Activated CD8-positive, alpha-beta memory T cell treated with anti-CD3 and anti-CD28 coated beads, Interleukin-2, amount 10 ng/mL, durations not matched to agents 7 days and 5 days (primary cell): Measurements from ENCODE around the gene C9orf72. TPM values are rescaled to one million over a fixed set of nuclear protein-coding genes. Genes with fewer than 3 reads are reported as not detected.
"Not testable (repeated sequence)": the region's sequence is repeated elsewhere in the genome, so short reads cannot be mapped to it uniquely, and the experiment has no call there.

Experiments
- ATAC-seq: fragments of 150-1000 bp; cut with Tn5 transposase; one replicate; pipeline ENCODE4 v1.10.0; 2021; ENCODE audit warnings: moderate library complexity
- CTCF ChIA-PET: fragments of 350-600 bp; sonication (Branson Sonifier 250); formaldehyde crosslinking; loops from one replicate; lab custom pipeline; 2021; ENCODE audit warnings: antibody characterized with exemption; lab: Charles Lee
- DNase-seq: peaks from one replicate; pipeline ENCODE4 v3.0.0-alpha.2; 2020
- H3K27ac Mint-ChIP-seq: one replicate; pipeline ENCODE4 v1.8.0; 2021; ENCODE audit warnings: mild to moderate bottlenecking, mixed read lengths
- H3K27me3 Mint-ChIP-seq: one replicate; pipeline ENCODE4 v1.8.0; 2021; ENCODE audit warnings: mixed read lengths
- H3K36me3 Mint-ChIP-seq: one replicate; pipeline ENCODE4 v1.8.0; 2021; ENCODE audit warnings: mild to moderate bottlenecking, mixed read lengths
- H3K4me1 Mint-ChIP-seq: one replicate; pipeline ENCODE4 v1.8.0; 2021; ENCODE audit warnings: mixed read lengths
- H3K4me3 Mint-ChIP-seq: one replicate; pipeline ENCODE4 v1.8.0; 2021; ENCODE audit warnings: mild to moderate bottlenecking, moderate library complexity, mixed read lengths
- H3K9me3 Mint-ChIP-seq: one replicate; pipeline ENCODE4 v1.8.0; 2022; ENCODE audit warnings: low read depth, mixed read lengths
- total RNA-seq, 2 experiments: library from RNA; stranded (reverse); gene quantifications; one replicate each; pipeline ENCODE4 v1.2.3, GENCODE V29; 2021

The C9orf72 gene
- total RNA-seq, 2 experiments from 2014 or later, result 3.6 to 7.0 TPM

DNA sequence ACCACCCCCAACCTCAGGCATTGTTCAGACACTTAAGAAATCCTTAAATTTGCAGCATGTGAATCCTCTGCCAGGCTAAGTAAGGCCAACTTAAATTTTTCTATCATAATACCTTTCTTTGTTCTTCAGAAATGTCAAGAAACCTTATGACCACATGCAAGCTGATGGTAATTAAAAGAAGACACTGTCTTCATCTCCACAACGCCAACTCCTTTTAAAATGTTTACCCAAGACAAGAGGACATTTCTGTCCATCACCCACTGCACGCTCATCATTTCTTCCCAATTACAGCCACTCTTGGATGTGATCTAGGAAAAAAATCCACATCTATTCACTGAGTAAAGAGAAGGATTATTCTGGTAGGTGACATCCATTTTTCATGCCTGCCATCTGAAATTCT lies 55.3 kb downstream of the C9orf72 start:
- H3K27ac Mint-ChIP-seq, result no peak overlapping the region
- H3K9me3 Mint-ChIP-seq, result no peaks in the 10 kb centered on the region
- H3K36me3 Mint-ChIP-seq, result no peaks in the 10 kb centered on the region
- H3K4me1 Mint-ChIP-seq, result no peaks in the 10 kb centered on the region
- no peaks in the 10 kb centered on the region for H3K27me3 Mint-ChIP-seq
- ATAC-seq, result no peak
- no peak overlapping the region for H3K4me3 Mint-ChIP-seq
- CTCF ChIA-PET, result no interaction called here
- no peak for DNase-seq

- CTCF ChIA-PET, result no interaction called here
- Mint-ChIP-seq H3K36me3 (no peaks in the 10 kb centered on the region), H3K4me1 (no peaks in the 10 kb centered on the region), H3K4me3 (no peak overlapping the region), H3K9me3 (no peaks in the 10 kb centered on the region), H3K27ac (no peak overlapping the region), H3K27me3 (peaks cover 4% of the 10 kb centered on the region)
- DNase-seq (no peak), ATAC-seq (no peak)
Observed at GRCh38 chr9:27514551-27514950, 58.7 kb downstream of the C9orf72 start.

GRCh38 chr9:27511771-27512170 lies 61.5 kb downstream of the C9orf72 start:
- H3K36me3 Mint-ChIP-seq, result no peaks in the 10 kb centered on the region
- H3K27me3 Mint-ChIP-seq, result peaks cover 4% of the 10 kb centered on the region
- no peak overlapping the region for H3K27ac Mint-ChIP-seq
- DNase-seq, result no peak
- no peak for ATAC-seq
- CTCF ChIA-PET, result interaction anchor here (1.0 kb wide), 1 partner anchor 18 kb away, joined by 3 read pairs; the partner anchor contains the start of gene MOB3B
- H3K4me3 Mint-ChIP-seq, result no peak overlapping the region
- H3K4me1 Mint-ChIP-seq, result no peaks in the 10 kb centered on the region
- H3K9me3 Mint-ChIP-seq, result peaks cover 3% of the 10 kb centered on the region

DNA sequence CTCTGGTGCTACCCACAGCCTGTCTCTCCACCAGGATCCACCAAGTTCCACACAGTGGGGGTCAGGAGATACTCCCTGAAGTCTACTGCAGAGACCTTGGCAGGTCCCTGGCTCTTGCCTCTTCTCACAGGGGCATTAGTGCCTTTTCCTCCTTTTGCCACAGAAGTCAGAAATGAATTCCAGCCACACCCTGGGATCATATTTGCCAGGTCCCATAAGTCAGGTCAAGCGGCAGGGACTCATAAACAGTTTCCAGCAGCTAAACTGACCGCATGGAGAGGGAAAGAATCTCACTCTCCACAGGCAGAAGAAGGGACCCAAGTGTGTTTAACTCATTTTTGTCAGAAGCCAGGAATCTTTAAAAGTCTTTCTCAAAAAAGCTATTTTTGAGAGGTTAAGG lies 62.5 kb downstream of the C9orf72 start:
- CTCF ChIA-PET, result no interaction called here
- no peak overlapping the region for H3K27ac Mint-ChIP-seq
- no peaks in the 10 kb centered on the region for H3K4me1 Mint-ChIP-seq
- no peak for ATAC-seq
- no peak overlapping the region for H3K4me3 Mint-ChIP-seq
- H3K9me3 Mint-ChIP-seq, result peaks cover 3% of the 10 kb centered on the region
- H3K36me3 Mint-ChIP-seq, result no peaks in the 10 kb centered on the region
- peaks cover 4% of the 10 kb centered on the region for H3K27me3 Mint-ChIP-seq
- DNase-seq, result no peak

DNA sequence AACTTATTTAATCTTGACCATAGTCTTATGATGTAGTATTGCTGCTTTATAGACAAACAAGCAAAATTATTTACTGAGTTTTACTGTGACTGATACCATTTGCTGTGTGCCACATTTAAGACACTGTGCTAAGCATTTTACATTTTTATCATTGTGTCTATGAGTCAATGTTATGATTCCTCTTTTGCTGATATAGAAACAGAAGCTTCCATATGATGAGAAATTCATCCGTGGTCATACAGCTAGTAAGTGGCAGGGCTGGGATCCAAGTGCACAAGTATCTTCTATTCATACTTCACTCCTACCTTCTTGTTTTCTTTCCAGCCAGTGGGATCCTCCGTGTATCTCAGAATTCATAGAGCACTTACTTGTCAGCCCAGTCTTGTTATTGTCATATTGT lies 66.3 kb downstream of the C9orf72 start:
- H3K9me3 Mint-ChIP-seq, result peaks cover 3% of the 10 kb centered on the region
- H3K36me3 Mint-ChIP-seq, result no peaks in the 10 kb centered on the region
- ATAC-seq (no peak), DNase-seq (no peak)
- H3K27me3 Mint-ChIP-seq, result peaks cover 5% of the 10 kb centered on the region
- no peak overlapping the region for H3K27ac Mint-ChIP-seq
- CTCF ChIA-PET, result interaction anchor here (1.5 kb wide), 1 partner anchor 23 kb away, joined by 3 read pairs; the partner anchor contains the start of gene MOB3B
- no peaks in the 10 kb centered on the region for H3K4me1 Mint-ChIP-seq
- no peak overlapping the region for H3K4me3 Mint-ChIP-seq

DNA sequence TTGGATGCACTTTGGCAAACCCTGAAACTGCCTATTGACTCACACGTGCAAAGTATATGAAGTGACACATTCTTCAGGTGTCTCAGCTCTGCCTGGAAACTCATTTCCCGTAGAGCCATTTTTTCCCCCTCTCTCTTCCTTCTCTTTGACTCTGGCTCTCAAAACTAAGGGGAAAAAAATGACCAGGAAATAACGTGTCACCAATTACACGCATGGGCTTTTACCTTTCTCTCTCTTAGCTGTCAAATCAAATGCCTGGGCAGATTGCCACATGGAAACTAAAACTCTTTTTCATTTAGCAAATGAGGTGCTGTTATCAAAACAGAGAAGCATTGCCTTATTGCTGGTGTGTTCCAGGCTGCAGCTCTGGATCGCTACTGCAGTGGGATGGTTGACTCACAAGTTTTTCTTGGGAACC lies 67.5 kb downstream of the C9orf72 start:
- DNase-seq (no peak), ATAC-seq (no peak)
- Mint-ChIP-seq H3K36me3 (no peaks in the 10 kb centered on the region), H3K27me3 (peaks cover 11% of the 10 kb centered on the region), H3K4me3 (no peak overlapping the region), H3K9me3 (peaks cover 3% of the 10 kb centered on the region), H3K27ac (no peak overlapping the region), H3K4me1 (peaks cover 1% of the 10 kb centered on the region)
- CTCF ChIA-PET, result no interaction called here

GRCh38 chr9:27504259-27504658 lies 69.0 kb downstream of the C9orf72 start:
- Mint-ChIP-seq H3K4me3 (no peak overlapping the region), H3K27me3 (peaks cover 9% of the 10 kb centered on the region), H3K27ac (no peak overlapping the region), H3K36me3 (no peaks in the 10 kb centered on the region), H3K9me3 (peaks cover 3% of the 10 kb centered on the region), H3K4me1 (peaks cover 9% of the 10 kb centered on the region)
- CTCF ChIA-PET, result no interaction called here
- no peak for DNase-seq
- ATAC-seq, result no peak

DNA sequence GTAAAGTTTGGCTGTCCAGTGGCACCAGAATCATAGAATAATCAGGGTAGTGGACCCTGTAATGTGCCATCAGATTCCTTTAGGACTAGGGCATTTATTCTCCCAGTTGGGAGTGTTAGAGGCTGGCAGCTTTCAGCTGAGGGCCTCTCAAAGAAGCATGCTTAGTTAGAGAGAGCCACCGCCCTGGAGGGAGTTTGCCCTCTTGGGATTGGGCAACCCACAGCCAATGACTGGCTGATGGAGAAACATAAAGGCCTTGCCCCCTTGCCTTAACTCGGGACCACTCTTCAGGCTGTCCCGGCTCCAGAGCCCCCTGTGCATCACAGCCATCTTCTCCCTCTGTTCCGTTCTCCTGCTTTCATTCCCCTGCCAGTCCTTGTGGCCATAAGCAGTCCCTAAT lies 69.7 kb downstream of the C9orf72 start:
- Mint-ChIP-seq H3K4me3 (no peak overlapping the region), H3K27ac (no peak overlapping the region), H3K9me3 (peaks cover 3% of the 10 kb centered on the region), H3K27me3 (peaks cover 9% of the 10 kb centered on the region), H3K4me1 (peaks cover 11% of the 10 kb centered on the region), H3K36me3 (no peaks in the 10 kb centered on the region)
- DNase-seq (no peak), ATAC-seq (no peak)
- CTCF ChIA-PET, result no interaction called here

DNA sequence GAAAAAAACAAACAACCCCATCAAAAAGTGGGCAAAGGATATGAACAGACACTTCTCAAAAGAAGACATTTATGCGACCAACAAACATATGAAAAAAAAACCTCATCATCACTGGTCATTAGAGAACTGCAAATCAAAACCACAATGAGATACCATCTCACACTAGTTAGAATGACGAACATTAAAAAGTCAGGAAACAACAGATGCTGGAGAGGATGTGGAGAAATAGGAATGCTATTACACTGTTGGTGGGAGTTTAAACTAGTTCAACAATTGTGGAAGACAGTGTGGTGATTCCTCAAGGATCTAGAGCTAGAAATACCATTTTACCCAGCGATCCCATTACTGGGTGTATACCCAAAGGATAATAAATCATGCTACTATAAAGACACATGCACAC lies 72.4 kb downstream of the C9orf72 start:
- ATAC-seq, DNase-seq, H3K9me3 Mint-ChIP-seq, H3K4me3 Mint-ChIP-seq, H3K36me3 Mint-ChIP-seq, CTCF ChIA-PET, H3K27ac Mint-ChIP-seq: not testable (repeated sequence)
- Mint-ChIP-seq H3K4me1 (peaks cover 11% of the 10 kb centered on the region), H3K27me3 (peaks cover 12% of the 10 kb centered on the region)

DNA sequence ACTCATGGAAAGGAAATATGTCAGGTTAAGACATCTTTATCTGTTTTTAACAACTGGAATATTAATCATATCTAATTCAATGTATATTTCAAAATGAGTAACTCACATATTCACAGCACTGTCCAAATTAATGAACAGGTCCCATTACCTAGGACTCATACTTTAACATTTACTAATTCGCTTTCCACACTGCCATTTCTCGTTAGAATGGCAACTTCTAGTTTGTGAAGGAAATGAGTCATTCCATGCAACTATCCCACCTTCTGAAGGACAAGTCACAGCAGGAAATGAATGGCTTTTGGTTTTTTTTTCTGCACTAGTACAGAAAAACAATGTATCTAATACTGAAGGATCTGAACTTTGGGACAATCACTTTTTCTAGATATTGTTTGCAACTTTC lies 73.8 kb downstream of the C9orf72 start:
- ATAC-seq (peak; percentile 67), DNase-seq (no peak)
- Mint-ChIP-seq H3K27ac (no peak overlapping the region), H3K4me1 (peaks cover 11% of the 10 kb centered on the region), H3K9me3 (no peaks in the 10 kb centered on the region), H3K4me3 (no peak overlapping the region), H3K36me3 (no peaks in the 10 kb centered on the region), H3K27me3 (peaks cover 12% of the 10 kb centered on the region)
- CTCF ChIA-PET, result no interaction called here

DNA sequence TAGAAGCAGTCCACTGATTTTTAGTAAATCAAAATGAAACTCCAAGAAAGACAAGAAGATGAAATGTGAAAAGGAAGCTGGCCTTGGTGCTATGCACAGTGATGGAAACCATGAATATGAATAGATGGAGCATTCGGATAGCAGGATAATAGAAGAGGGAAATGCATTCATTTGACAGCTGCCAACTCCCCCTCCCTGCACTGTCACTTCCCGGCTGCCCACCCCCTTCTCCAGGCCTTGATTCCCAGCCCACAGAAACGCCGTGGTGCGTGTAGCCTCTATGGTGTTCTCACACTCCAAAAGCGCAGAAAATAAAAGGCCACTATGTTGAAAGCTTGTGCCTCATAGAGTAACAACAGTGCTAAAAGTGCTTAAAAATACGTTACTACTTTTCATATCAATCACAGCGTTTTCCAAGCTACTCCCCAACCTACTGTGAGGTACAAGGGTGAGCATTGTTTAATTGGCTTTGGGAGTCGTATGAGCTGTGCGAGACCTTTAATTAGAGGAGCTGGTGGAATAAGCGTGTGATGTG lies 75.3 kb downstream of the C9orf72 start:
- ATAC-seq (no peak), DNase-seq (no peak)
- CTCF ChIA-PET, result interaction anchor here (1.5 kb wide), 2 partner anchors 13 to 33 kb away, joined by 3 to 5 read pairs; no protein-coding TSS in a partner anchor
- Mint-ChIP-seq H3K36me3 (no peaks in the 10 kb centered on the region), H3K4me3 (no peak overlapping the region), H3K27ac (no peak overlapping the region), H3K9me3 (peaks cover 5% of the 10 kb centered on the region), H3K4me1 (peaks cover 11% of the 10 kb centered on the region), H3K27me3 (peaks cover 12% of the 10 kb centered on the region)

Other genes starting within 250 kb of the C9orf72 start
- gene IFNK, start 49.2 kb downstream of the C9orf72 start, total RNA-seq, result not detected
- under 1 TPM; 0.29 to 0.70 TPM for gene MOB3B, start 43.7 kb downstream of the C9orf72 start, total RNA-seq